Muscle layer of duodenum (tissue), 2 donors: Measurements from ENCODE around the gene CAPN12.

ENCODE experiments used
- H3K27ac ChIP-seq: one replicate; pipeline ENCODE4 v1.7.0; 2013; ENCODE audit warnings: mild to moderate bottlenecking, low read length
- H3K27me3 ChIP-seq: one replicate; pipeline ENCODE4 v1.7.0; 2013; ENCODE audit warnings: low read depth, mild to moderate bottlenecking, control low read depth, low read length
- H3K36me3 ChIP-seq, 2 donors: one replicate each; pipeline ENCODE4 v1.7.0; 2013; ENCODE audit warnings: low read length in 2 of 2, control low read depth in 1 of 2, mild to moderate bottlenecking in 1 of 2; ENCODE audit not compliant: insufficient read depth in 2 of 2, control insufficient read depth in 1 of 2
- H3K4me1 ChIP-seq, 2 donors: one replicate each; pipeline ENCODE4 v1.7.0; 2013; ENCODE audit warnings: low read length in 2 of 2, mild to moderate bottlenecking in 2 of 2, control low read depth in 1 of 2, moderate library complexity in 1 of 2; ENCODE audit not compliant: insufficient read depth in 2 of 2, control insufficient read depth in 1 of 2
- H3K4me3 ChIP-seq, 2 donors: one replicate each; pipeline ENCODE4 v1.7.0; 2013; ENCODE audit warnings: low read length in 2 of 2, low read depth in 1 of 2, mild to moderate bottlenecking in 1 of 2
- H3K9me3 ChIP-seq, 2 donors: one replicate each; pipeline ENCODE4 v1.7.0; 2013; ENCODE audit warnings: low read length in 2 of 2, control low read depth in 1 of 2, mild to moderate bottlenecking in 1 of 2; ENCODE audit not compliant: control insufficient read depth in 1 of 2
- donor health status: healthy.

Gene CAPN12

DNA sequence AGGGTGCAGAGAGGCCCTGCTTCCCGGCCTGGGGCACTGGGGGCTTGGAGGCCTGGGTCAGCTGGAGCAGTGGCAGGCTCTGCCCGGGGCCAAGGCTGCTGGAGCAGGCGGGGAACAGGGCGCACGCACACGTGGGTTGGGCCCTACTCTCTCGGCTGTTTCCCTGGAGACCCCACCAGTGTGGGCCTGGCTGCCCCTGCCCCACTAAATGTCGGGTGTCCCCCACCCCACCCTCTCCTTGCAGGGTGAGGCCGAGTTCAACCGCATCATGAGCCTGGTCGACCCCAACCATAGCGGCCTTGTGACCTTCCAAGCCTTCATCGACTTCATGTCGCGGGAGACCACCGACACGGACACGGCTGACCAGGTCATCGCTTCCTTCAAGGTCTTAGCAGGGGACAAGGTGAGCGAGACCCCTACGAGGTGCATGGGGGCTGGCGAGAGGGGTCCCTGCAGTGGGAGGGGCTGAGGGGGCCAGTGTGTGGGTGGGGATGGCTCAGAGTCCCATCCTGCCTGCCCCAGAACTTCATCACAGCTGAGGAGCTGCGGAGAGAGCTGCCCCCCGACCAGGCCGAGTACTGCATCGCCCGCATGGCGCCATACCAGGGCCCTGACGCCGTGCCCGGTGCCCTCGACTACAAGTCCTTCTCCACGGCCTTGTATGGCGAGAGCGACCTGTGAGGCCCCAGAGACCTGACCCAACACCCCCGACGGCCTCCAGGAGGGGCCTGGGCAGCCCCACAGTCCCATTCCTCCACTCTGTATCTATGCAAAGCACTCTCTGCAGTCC, 15.3 kb downstream of the CAPN12 start:
- no peak overlapping the region for H3K27ac ChIP-seq
- no peak overlapping the region for H3K4me3 ChIP-seq
- H3K36me3 ChIP-seq, result peaks cover 38 to 58% of the 10 kb centered on the region in 2 donors
- H3K4me1 ChIP-seq, result peaks cover 0 to 12% of the 10 kb centered on the region in 2 donors
- no peaks in the 10 kb centered on the region for H3K27me3 ChIP-seq
- no peaks in the 10 kb centered on the region for H3K9me3 ChIP-seq

DNA sequence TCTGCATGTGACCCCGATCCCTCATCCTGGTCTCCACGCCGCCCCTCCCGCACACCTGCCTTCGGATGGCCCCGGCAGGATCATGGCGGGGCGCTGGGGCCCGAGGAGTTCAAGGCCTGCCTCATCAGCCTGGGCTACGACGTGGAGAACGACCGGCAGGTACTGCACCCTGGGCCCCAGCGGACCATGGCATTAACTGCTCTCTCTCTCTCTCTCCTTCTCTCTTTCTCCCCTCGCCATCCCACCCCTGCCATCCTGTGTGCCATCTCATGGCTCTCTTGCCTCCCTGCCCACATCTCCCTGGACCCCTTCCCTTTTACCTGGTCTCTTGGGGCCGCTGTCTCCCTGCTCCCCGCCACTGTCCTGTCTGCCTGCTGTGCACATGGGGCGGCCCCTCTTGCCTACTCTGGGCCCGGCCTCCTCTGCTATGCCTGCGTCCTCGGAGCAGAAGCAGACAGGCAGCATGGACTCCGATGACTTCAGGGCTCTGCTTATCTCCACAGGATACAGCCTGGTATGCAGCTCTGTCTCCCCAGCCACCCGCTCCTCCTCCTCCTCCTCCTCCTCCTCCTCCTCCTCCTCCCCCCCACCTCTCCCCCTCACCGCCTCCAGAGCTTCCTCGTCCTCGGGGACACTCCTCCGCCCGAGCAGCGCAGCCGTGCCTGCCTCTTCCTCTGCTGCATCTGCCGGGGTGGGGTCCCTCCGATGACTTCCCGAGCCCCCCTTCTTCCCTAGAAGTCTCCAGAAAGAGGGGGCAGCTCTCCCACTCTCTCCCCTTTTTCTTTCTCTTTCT, 16.2 kb downstream of the CAPN12 start:
- Histone ChIP-seq H3K27ac (no peak overlapping the region), H3K27me3 (no peaks in the 10 kb centered on the region), H3K4me3 (no peak overlapping the region), H3K4me1 (peaks cover 0 to 12% of the 10 kb centered on the region in 2 donors), H3K9me3 (no peaks in the 10 kb centered on the region), H3K36me3 (peaks cover 43 to 67% of the 10 kb centered on the region in 2 donors)

DNA sequence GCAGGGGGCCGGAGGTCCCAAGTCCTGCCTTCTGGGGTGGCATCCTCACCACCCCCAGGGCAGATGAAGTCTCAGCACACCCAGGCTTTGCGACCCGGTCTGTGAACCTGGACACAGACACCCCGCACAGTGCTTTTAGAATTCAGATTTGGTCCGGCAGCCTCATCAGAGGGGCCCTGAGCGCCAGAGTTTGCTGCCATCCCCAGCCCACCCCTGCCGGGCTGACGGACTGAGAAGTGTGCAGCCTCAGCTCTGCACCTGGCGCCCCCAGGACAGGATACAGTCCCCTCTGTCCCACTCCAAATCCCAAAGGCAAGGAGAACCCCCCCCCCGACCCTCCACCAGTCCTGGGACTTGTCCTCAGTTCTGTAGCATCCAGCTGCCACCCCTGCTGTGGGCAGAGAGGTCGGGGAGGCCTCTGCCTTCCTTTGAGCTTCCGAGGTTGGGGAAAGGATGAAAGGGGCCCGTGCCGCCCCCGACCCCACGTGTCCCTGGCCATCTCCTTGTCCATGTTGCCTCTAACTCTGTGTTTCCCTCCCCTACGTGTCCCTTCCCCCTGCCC, 16.9 kb downstream of the CAPN12 start:
- Histone ChIP-seq H3K27ac (no peak overlapping the region), H3K36me3 (peaks cover 50 to 74% of the 10 kb centered on the region in 2 donors), H3K4me3 (no peak overlapping the region), H3K4me1 (peaks cover 3 to 14% of the 10 kb centered on the region in 2 donors), H3K9me3 (no peaks in the 10 kb centered on the region), H3K27me3 (no peaks in the 10 kb centered on the region)

DNA sequence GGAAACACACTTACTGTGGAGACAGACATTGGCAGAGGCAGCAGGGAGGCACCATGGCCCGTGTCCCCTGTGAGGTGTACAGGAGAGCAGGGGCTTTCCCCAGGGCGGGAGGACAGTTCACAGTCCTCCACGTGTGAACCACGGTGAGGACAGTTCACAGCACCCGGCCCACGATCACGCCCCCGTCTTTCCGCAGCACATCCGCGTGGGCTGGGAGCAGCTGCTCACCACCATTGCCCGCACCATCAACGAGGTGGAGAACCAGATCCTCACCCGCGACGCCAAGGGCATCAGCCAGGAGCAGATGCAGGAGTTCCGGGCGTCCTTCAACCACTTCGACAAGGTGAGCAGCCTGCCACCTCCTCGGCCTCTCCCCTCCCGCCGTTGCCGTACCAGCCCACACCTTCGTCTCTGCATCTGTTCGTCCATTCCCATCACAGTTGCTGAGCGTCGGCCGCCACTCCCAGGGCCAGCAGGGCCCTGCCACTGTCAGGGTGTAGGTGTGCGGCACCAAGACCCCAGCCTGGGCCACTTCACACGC, 17.4 kb downstream of the CAPN12 start:
- Histone ChIP-seq H3K27me3 (no peaks in the 10 kb centered on the region), H3K36me3 (peaks cover 55 to 79% of the 10 kb centered on the region in 2 donors), H3K9me3 (no peaks in the 10 kb centered on the region), H3K4me3 (no peak overlapping the region), H3K4me1 (peaks cover 3 to 17% of the 10 kb centered on the region in 2 donors), H3K27ac (no peak overlapping the region)

DNA sequence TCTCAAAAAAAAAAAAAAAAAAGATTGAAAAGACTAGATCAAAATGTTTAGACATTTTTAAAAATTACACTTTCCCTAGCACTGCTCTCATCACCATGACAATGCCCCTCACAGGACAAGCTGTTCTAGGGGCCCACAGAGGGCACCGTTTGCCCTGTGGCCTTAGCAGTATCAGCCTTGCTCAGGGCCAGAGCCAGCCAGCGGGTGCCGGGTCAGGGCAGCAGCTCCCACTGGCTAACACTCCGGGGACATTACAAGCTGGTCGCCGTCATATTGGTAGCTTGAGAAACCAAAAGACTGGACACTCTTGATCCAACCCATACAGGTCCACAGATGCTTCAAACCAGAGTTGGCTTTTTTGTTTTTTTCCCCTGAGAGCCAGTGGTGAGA, 18.0 kb downstream of the CAPN12 start:
- peaks cover 3 to 22% of the 10 kb centered on the region in 2 donors for H3K4me1 ChIP-seq
- H3K4me3 ChIP-seq, result no peak overlapping the region
- H3K9me3 ChIP-seq, result no peaks in the 10 kb centered on the region
- H3K36me3 ChIP-seq, result peaks cover 54 to 85% of the 10 kb centered on the region in 2 donors
- H3K27me3 ChIP-seq, result no peaks in the 10 kb centered on the region
- no peak overlapping the region for H3K27ac ChIP-seq

DNA sequence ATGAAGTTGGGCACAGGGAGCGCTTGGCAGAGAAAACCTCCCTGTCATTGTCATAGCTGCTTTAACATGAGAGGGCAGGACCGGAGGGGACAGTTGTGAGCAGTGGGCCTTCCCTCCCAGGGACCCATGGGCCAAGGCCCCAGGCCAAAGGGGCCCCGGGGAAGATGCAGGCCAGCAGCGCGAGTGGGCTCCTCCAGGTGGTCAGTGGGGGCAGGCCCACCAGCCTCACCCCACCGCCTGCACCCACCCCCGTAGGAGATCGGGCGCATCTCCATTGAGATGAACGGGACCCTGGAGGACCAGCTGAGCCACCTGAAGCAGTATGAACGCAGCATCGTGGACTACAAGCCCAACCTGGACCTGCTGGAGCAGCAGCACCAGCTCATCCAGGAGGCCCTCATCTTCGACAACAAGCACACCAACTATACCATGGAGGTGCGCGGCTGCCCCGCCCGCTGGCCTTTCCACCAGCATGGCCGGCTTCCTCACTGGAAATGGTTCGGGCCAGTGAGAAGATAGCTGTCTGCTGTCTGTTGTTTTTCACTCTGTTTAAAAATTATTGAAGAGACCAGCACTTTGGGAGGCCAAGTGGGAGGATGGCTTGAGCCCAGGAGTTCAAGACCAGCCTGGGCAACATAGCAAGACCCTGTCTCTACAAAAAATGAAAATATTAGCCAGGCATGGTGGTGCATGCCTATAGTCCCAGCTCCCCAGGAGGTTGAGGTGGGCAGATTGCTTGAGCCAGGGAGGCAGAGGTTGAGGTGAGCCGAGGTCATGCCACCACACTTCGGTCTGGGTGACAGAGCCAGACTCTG, 18.6 kb downstream of the CAPN12 start:
- Histone ChIP-seq H3K27me3 (no peaks in the 10 kb centered on the region), H3K4me1 (peaks cover 3 to 22% of the 10 kb centered on the region in 2 donors), H3K9me3 (no peaks in the 10 kb centered on the region), H3K4me3 (no peak overlapping the region), H3K36me3 (peaks cover 56 to 87% of the 10 kb centered on the region in 2 donors), H3K27ac (no peak overlapping the region)

DNA sequence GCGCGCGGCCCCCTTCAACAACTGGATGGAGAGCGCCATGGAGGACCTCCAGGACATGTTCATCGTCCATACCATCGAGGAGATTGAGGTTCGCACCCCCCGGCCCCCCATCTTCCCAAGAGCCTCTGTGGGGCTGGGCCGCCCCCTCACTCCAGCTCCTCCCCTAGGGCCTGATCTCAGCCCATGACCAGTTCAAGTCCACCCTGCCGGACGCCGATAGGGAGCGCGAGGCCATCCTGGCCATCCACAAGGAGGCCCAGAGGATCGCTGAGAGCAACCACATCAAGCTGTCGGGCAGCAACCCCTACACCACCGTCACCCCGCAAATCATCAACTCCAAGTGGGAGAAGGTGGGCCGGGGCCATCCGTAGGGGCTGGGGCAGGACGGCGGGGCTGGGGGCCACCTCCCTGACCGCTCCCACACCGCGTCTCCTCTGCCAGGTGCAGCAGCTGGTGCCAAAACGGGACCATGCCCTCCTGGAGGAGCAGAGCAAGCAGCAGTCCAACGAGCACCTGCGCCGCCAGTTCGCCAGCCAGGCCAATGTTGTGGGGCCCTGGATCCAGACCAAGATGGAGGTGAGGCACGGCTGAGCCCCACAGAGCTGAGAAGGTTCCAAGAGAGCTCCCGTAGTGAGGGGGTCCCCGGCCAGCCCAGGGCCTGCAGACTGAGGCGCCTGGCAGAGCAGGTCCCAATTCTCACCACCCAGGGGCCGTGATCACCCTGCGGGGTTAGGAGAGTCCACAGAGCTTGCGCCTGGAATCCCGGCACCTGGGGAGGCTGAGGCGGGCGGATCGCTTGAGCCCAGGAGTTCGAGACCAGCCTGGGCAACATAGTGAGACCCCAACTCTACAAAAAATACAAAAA, 20.1 kb downstream of the CAPN12 start:
- Histone ChIP-seq H3K36me3 (peaks cover 59 to 94% of the 10 kb centered on the region in 2 donors), H3K27ac (no peak overlapping the region), H3K4me1 (peaks cover 3 to 36% of the 10 kb centered on the region in 2 donors), H3K9me3 (no peaks in the 10 kb centered on the region), H3K27me3 (no peaks in the 10 kb centered on the region), H3K4me3 (no peak overlapping the region)

DNA sequence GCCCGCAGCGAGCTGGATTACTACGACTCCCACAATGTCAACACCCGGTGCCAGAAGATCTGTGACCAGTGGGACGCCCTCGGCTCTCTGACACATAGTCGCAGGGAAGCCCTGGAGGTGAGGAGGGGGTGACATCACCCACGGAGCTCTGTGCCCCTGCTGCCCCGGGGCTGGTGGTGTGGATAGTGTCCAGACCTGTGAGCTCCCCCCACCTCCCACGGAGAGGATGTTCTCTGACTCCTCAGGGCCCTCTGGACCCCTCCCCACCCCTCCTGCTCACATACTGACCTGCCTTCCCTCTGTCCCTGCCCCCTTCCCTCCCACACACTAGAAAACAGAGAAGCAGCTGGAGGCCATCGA, 20.7 kb downstream of the CAPN12 start:
- H3K27ac ChIP-seq, result no peak overlapping the region
- peaks cover 66 to 94% of the 10 kb centered on the region in 2 donors for H3K36me3 ChIP-seq
- H3K9me3 ChIP-seq, result no peaks in the 10 kb centered on the region
- peaks cover 3 to 43% of the 10 kb centered on the region in 2 donors for H3K4me1 ChIP-seq
- no peaks in the 10 kb centered on the region for H3K27me3 ChIP-seq
- H3K4me3 ChIP-seq, result no peak overlapping the region

DNA sequence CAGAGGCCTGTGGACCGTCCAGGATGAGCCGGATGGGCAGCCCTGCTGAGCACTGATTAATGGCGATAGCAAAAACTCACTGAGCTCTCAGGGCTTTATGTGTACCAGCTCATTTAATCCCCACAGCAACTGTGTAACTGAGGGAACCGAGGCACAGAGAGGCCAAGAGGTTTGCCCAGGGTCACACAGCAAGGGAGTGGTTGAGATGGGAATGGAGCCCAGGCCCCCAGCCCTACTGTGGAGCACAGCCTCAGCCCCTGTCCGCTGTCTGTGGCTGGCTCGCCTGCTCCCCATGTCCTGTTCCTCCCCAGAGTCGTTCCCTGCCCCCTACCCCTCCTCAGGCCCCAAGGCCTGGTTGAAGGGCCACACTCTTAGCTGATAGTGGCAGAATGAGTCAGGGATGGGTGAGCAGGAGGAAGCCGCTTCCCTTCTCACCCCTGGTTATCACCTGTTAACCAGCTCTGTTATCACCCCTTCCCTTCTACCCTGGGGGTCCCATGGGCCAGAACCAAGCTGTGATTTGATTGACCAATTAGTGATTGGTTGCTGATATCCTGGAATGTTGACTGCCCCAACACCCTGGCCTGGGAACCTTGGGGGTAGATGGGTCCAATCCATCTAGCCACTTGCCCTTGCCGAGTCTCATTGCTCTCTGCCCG, 21.2 kb downstream of the CAPN12 start:
- no peak overlapping the region for H3K4me3 ChIP-seq
- peaks cover 3 to 44% of the 10 kb centered on the region in 2 donors for H3K4me1 ChIP-seq
- H3K36me3 ChIP-seq, result peaks cover 68 to 95% of the 10 kb centered on the region in 2 donors
- H3K9me3 ChIP-seq, result no peaks in the 10 kb centered on the region
- H3K27me3 ChIP-seq, result no peaks in the 10 kb centered on the region
- peak overlapping the region; percentile 39 for H3K27ac ChIP-seq
